ENCODE results near the gene CIDEA. TPM values are rescaled to one million over a fixed set of nuclear protein-coding genes. Genes with fewer than 3 reads are reported as not detected.
"Not testable (repeated sequence)": the region's sequence is repeated elsewhere in the genome, so short reads cannot be mapped to it uniquely, and the experiment has no call there.

CIDEA gene, protein sequence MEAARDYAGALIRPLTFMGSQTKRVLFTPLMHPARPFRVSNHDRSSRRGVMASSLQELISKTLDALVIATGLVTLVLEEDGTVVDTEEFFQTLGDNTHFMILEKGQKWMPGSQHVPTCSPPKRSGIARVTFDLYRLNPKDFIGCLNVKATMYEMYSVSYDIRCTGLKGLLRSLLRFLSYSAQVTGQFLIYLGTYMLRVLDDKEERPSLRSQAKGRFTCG
- total RNA-seq = 5.0 TPM

DNA sequence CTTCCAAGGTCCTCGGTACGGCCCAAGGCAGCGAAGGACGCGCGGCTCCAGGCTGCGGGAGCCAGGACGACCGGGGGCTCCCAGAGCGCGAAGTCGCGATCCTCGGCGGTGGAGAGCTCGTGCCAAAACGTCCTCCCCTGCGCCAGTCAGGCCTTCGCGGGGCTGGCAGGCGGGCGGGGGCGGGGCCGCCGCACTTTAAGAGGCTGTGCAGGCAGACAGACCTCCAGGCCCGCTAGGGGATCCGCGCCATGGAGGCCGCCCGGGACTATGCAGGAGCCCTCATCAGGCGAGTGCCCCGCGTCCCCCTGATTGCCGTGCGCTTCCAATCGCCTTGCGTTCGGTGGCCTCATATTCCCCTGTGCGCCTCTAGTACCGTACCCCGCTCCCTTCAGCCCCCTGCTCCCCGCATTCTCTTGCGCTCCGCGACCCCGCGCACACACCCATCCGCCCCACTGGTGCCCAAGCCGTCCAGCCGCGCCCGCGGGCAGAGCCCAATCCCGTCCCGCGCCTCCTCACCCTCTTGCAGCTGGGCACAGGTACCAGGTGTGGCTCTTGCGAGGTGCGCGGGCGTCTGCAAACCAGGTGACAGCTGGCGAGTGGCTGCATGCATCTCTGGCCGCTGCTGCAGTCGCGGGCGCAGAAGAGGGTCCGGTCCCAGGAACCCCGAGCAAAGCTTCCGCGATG, at the start of gene CIDEA:
Gene CIDEA (plus strand): TSS at position 226 of the 684 bp plus-strand sequence. CDS start 23 bp downstream, at position 249.
- peak; percentile 67 for ATAC-seq
- DNase-seq (ENCODE audit: low spot score) = no peak
- intact Hi-C loops (cut with DNase I) = no loop called here

- intact Hi-C loops (cut with DNase I); DNase-seq (ENCODE audit: low spot score); ATAC-seq: not testable (repeated sequence)
Measured at GRCh38 chr18:12208296-12209153, 45.6 kb upstream of the CIDEA start.

GRCh38 chr18:12212308-12212707, 41.9 kb upstream of the CIDEA start:
- DNase-seq (ENCODE audit: low spot score); ATAC-seq; intact Hi-C loops (cut with DNase I): not testable (repeated sequence)

DNA sequence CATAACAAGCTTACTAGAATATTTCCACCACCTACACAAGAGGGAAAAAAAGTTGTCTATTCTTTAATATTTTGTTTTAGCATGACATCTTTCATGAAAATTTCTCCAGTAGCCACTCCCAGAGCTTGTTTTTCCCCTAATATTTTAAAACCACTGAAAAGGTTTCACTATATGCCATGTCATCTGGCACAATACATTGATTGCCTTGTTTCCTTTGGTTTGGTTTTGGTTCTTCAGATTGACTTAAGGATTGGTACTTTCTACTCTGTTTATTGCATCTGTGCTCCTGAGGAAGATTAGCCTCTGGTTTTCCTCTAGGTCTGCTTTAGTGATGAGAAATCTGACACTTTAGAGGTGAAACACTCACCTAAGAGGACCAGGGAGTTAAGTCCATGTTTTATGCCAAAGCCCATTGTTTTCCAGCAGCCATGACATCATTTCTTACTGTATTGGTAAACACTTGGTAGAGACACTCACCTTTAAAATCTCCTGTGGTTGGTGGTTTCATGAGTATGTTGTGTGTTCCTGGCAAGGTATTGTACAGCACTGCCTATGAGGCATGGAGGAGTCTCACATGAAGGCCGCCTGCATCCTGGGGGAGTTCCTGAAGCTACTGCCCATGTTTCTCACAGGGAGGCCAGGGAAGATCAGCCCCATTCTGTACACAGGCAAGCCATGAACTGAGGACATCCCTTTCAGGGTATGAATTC, 39.7 kb upstream of the CIDEA start:
- intact Hi-C loops (cut with DNase I); DNase-seq (ENCODE audit: low spot score); ATAC-seq: not testable (repeated sequence)

DNA sequence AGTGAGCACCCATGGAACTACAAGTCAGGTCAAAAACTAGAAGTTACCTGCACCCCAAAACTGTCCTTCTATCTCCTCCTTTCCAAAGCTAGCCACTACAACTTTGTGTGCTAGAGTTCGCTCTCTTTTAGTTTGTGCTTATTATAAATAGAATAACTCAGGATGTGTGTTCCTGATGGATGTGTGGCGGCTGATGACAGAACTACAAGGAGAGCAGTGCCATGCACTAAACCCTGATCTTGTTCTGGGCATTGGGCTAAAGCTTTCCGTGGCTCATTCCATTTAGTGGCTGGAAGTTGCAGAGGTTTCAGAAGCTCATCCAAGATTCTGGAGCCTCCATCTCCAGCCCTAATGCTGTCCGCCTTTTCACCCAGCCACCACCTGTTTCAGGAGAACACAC, 37.7 kb upstream of the CIDEA start:
- intact Hi-C loops (cut with DNase I); ATAC-seq; DNase-seq (ENCODE audit: low spot score): not testable (repeated sequence)

DNA sequence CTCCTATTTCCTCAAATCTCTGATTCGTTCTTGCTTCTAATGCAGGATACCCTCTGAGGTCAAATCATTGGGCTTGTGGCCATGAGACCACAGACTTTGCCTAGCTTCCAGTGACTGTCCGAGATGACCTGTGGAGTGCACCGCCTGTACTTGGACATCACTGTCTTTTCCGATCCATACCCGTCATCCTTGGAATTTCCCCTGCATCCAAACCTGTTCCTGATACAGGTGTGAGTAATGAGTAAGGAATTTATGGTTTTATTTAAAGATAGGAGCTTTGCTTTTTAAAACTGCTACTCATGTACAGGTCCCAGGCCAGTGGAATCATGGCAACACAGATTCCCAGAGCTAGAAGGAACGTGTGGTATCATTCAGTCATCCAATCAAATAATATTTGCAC, 35.6 kb upstream of the CIDEA start:
- intact Hi-C loops (cut with DNase I); DNase-seq (ENCODE audit: low spot score); ATAC-seq: not testable (repeated sequence)

GRCh38 chr18:12222041-12222440, 32.1 kb upstream of the CIDEA start:
- intact Hi-C loops (cut with DNase I); DNase-seq (ENCODE audit: low spot score); ATAC-seq: not testable (repeated sequence)

GRCh38 chr18:12223326-12223725, 30.8 kb upstream of the CIDEA start:
- intact Hi-C loops (cut with DNase I); ATAC-seq; DNase-seq (ENCODE audit: low spot score): not testable (repeated sequence)

GRCh38 chr18:12226807-12227206, 27.4 kb upstream of the CIDEA start:
- DNase-seq (ENCODE audit: low spot score); ATAC-seq; intact Hi-C loops (cut with DNase I): not testable (repeated sequence)

DNA sequence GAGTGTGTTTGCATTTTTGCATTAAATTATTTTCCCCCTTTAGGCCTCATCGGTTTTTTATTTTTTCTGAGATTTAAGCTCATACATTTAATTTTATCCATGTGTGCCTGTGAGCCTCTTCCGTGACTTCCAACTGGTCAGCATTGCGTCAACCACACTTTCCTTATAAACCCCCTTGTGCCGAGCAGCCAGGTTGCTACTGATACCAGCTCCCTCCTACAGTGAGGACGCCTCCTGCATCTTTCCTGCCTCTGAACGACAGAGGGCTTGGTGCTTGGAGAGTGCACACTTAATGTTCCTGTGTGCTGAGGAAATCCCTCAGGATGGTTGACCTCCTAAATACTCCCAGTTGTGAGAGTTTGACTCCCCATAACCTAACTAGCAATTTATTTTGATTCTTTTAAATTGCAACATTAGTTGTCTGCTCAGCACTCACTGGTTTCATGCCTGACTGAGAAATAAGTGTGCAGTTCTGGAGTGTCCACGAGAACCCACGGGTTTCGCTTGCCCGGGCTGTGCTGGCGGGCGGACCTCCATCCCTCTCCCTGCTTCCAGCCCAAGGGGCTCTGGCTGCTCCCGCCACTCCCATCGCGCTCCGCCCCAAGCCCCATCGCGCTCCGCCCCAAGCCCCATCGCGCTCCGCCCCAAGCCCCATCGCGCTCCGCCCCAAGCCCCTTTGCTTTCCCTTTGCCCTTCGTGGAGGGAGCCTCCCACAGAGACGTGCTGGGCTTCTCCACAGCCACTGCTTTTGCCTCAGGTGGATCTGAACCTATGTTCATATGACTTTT, 26.6 kb upstream of the CIDEA start:
- peak; percentile 80 for ATAC-seq
- DNase-seq (ENCODE audit: low spot score); intact Hi-C loops (cut with DNase I): not testable (repeated sequence)

- DNase-seq (ENCODE audit: low spot score); intact Hi-C loops (cut with DNase I); ATAC-seq: not testable (repeated sequence)
Measured at GRCh38 chr18:12228308-12228707, 25.9 kb upstream of the CIDEA start.

GRCh38 chr18:12230561-12230960, 23.6 kb upstream of the CIDEA start:
- intact Hi-C loops (cut with DNase I) = loop anchor here (5.0 kb wide), 1 partner anchor 408 kb away; no protein-coding TSS in a partner anchor
- DNase-seq (ENCODE audit: low spot score); ATAC-seq: not testable (repeated sequence)

GRCh38 chr18:12231040-12231882, 22.9 kb upstream of the CIDEA start:
- intact Hi-C loops (cut with DNase I) = loop anchor here (5.0 kb wide), 1 partner anchor 409 kb away; no protein-coding TSS in a partner anchor
- DNase-seq (ENCODE audit: low spot score) = no peak

DNA sequence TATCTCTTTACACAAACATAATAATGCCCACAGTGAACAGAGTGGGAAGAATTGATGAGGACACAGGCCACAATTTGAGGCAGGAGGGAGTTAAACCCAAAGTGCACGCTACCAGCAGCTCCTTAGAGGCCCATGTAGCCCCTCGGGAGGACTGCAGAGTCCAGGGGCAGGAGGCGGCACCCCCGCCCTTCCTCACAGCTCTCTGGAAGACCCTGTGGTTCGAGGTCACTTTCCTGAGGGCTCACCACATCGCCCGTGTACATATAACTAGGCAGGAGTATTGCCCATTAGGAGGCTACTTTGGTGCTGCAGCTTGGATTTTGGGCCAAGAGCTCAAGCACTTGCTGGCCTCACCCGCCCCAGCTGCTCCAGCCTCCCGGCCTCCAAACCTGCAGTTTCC, 22.2 kb upstream of the CIDEA start:
- intact Hi-C loops (cut with DNase I) = loop anchor here (5.0 kb wide), 1 partner anchor 410 kb away; no protein-coding TSS in a partner anchor
- DNase-seq (ENCODE audit: low spot score) = no peak
- ATAC-seq = no peak

More at GRCh38 chr18:12231040-12231882, 22.9 kb upstream of the CIDEA start:
- no peak for ATAC-seq

GRCh38 chr18:12233378-12233777, 20.8 kb upstream of the CIDEA start:
- no peak for DNase-seq (ENCODE audit: low spot score)
- no peak for ATAC-seq
- intact Hi-C loops (cut with DNase I) = loop anchor here (5.0 kb wide), 1 partner anchor 411 kb away; no protein-coding TSS in a partner anchor

DNA sequence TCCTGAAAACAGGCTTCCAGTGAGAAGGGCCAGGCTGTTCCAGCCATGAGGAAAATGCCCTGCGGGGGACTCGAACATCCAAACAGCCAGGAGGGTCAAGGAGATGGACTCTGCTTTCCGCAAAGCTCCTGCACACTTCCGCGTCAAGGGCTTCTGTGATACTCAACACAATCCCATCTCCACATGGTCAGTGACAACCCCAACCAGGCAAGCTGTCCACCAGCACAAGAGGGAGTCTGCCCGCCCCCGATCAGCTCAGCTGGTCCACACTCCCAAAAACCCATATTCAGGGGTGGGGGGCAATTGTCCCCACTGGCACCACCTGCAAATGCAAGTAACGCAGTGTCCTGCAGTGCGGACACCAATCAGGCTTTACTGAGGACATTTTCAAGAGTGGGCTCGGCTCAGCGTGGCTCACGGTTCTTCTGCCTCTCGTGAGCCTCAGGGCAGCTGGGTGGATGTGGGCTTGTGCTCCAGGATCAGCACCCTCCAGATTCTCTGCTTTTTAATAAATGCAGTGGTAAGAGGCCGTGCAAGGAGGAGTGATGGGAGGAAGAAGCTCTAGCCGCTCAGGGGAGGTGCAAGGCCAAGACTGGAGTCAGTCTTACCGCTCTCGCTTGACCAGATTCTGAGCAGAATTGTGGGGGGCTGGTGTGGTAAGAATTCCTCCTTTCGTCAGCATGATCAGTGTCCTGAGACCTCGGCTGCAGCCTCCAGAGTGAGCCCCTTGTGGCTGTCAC, 19.5 kb upstream of the CIDEA start:
- intact Hi-C loops (cut with DNase I) = loop anchor here (5.0 kb wide), 1 partner anchor 412 kb away; no protein-coding TSS in a partner anchor
- no peak for DNase-seq (ENCODE audit: low spot score)
- ATAC-seq = no peak
